ENCODE measurements around the gene GLI2. TPM values are rescaled to one million over a fixed set of nuclear protein-coding genes. Genes with fewer than 3 reads are reported as not detected.
A peak's percentile ranks its signal among the peaks of the same experiment; 100 is the strongest.

Gene GLI2
- total and polyA plus RNA-seq, 4 experiments from 2014 or later, result not detected

GRCh38 chr2:120779781-120780283 lies 44.2 kb downstream of the GLI2 start:
- peaks cover 0 to 2% of the 10 kb centered on the region in 2 donors for H3K27me3 Mint-ChIP-seq
- no peaks in the 10 kb centered on the region for H3K27me3 ChIP-seq (ENCODE audit: insufficient read depth, low read length)
- CTCF ChIA-PET (ENCODE audit: partially characterized antibody), result no interaction called here
- peaks cover 3 to 12% (median 7%) of the 10 kb centered on the region in 4 donors for H3K4me1 Mint-ChIP-seq
- no peak overlapping the region for H3K4me3 ChIP-seq (ENCODE audit: low read length in 2 of 2)
- no peak overlapping the region for H3K27ac Mint-ChIP-seq
- no peaks in the 10 kb centered on the region for H3K4me1 ChIP-seq (ENCODE audit: insufficient read depth, low read length)
- H3K27ac ChIP-seq (ENCODE audit: low read depth, low read length), result no peak overlapping the region
- no peaks in the 10 kb centered on the region for H3K36me3 ChIP-seq (ENCODE audit: insufficient read depth, low read length)
- H3K9me3 ChIP-seq (ENCODE audit: control insufficient read depth in 1 of 2, low read length in 2 of 2), result no peaks in the 10 kb centered on the region
- H3K36me3 Mint-ChIP-seq, result no peaks in the 10 kb centered on the region
- intact Hi-C loops (cut with micrococcal nuclease), result no loop called here
- no peak overlapping the region for H3K4me3 Mint-ChIP-seq
- H3K9me3 Mint-ChIP-seq, result peaks cover 0 to 3% (median 0%) of the 10 kb centered on the region in 8 donors
- no peak for DNase-seq
- POLR2A ChIA-PET (ENCODE audit: partially characterized antibody), result no interaction called here

- H3K27ac Mint-ChIP-seq, result no peak overlapping the region
- intact Hi-C loops (cut with micrococcal nuclease), result no loop called here
- no peak overlapping the region for H3K4me3 Mint-ChIP-seq
Measured at GRCh38 chr2:120780402-120780801, 44.7 kb downstream of the GLI2 start.

GRCh38 chr2:120783371-120783791 lies 47.7 kb downstream of the GLI2 start:
- H3K36me3 Mint-ChIP-seq, result no peaks in the 10 kb centered on the region
- H3K9me3 ChIP-seq (ENCODE audit: control insufficient read depth in 1 of 2, low read length in 2 of 2), result no peaks in the 10 kb centered on the region
- no peaks in the 10 kb centered on the region for H3K27me3 ChIP-seq (ENCODE audit: insufficient read depth, low read length)
- H3K36me3 ChIP-seq (ENCODE audit: insufficient read depth, low read length), result no peaks in the 10 kb centered on the region
- ChIA-PET POLR2A (ENCODE audit: partially characterized antibody) (no interaction called here), CTCF (ENCODE audit: partially characterized antibody) (no interaction called here)
- no peaks in the 10 kb centered on the region for H3K9me3 Mint-ChIP-seq
- no peak overlapping the region for H3K4me3 ChIP-seq (ENCODE audit: low read length in 2 of 2)
- H3K27ac Mint-ChIP-seq, result peak overlapping the region in 1 of 7 donors; percentile 60
- intact Hi-C loops (cut with micrococcal nuclease), result no loop called here
- peaks cover 3 to 12% (median 7%) of the 10 kb centered on the region in 4 donors for H3K4me1 Mint-ChIP-seq
- peaks cover 0 to 2% of the 10 kb centered on the region in 2 donors for H3K27me3 Mint-ChIP-seq
- DNase-seq, result no peak
- H3K27ac ChIP-seq (ENCODE audit: low read depth, low read length), result no peak overlapping the region
- H3K4me1 ChIP-seq (ENCODE audit: insufficient read depth, low read length), result no peaks in the 10 kb centered on the region
- H3K4me3 Mint-ChIP-seq, result no peak overlapping the region

More at GRCh38 chr2:120780402-120780801, 44.7 kb downstream of the GLI2 start:
- H3K4me3 ChIP-seq (ENCODE audit: low read length in 2 of 2), result no peak overlapping the region
- Mint-ChIP-seq H3K36me3 (no peaks in the 10 kb centered on the region), H3K9me3 (peaks cover 0 to under 1% (median 0%) of the 10 kb centered on the region in 8 donors), H3K27me3 (peaks cover 0 to 2% of the 10 kb centered on the region in 2 donors), H3K4me1 (peaks cover 3 to 12% (median 7%) of the 10 kb centered on the region in 4 donors)
- no peak overlapping the region for H3K27ac ChIP-seq (ENCODE audit: low read depth, low read length)
- H3K27me3 ChIP-seq (ENCODE audit: insufficient read depth, low read length), result no peaks in the 10 kb centered on the region
- DNase-seq, result no peak
- no peaks in the 10 kb centered on the region for H3K36me3 ChIP-seq (ENCODE audit: insufficient read depth, low read length)
- H3K9me3 ChIP-seq (ENCODE audit: control insufficient read depth in 1 of 2, low read length in 2 of 2), result no peaks in the 10 kb centered on the region
- POLR2A ChIA-PET (ENCODE audit: partially characterized antibody), result no interaction called here
- H3K4me1 ChIP-seq (ENCODE audit: insufficient read depth, low read length), result no peaks in the 10 kb centered on the region
- CTCF ChIA-PET (ENCODE audit: partially characterized antibody), result no interaction called here

- no peaks in the 10 kb centered on the region for H3K27me3 ChIP-seq (ENCODE audit: insufficient read depth, low read length)
- H3K4me3 ChIP-seq (ENCODE audit: low read length in 2 of 2), result no peak overlapping the region
- no peaks in the 10 kb centered on the region for H3K4me1 ChIP-seq (ENCODE audit: insufficient read depth, low read length)
- H3K36me3 ChIP-seq (ENCODE audit: insufficient read depth, low read length), result no peaks in the 10 kb centered on the region
- DNase-seq, result no peak
- Mint-ChIP-seq H3K27ac (no peak overlapping the region), H3K4me1 (peaks cover 3 to 12% (median 7%) of the 10 kb centered on the region in 4 donors), H3K36me3 (no peaks in the 10 kb centered on the region), H3K4me3 (no peak overlapping the region), H3K27me3 (peaks cover 0 to 2% of the 10 kb centered on the region in 2 donors), H3K9me3 (no peaks in the 10 kb centered on the region)
- H3K9me3 ChIP-seq (ENCODE audit: control insufficient read depth in 1 of 2, low read length in 2 of 2), result no peaks in the 10 kb centered on the region
- no peak overlapping the region for H3K27ac ChIP-seq (ENCODE audit: low read depth, low read length)
- CTCF ChIA-PET (ENCODE audit: partially characterized antibody), result no interaction called here
- POLR2A ChIA-PET (ENCODE audit: partially characterized antibody), result no interaction called here
- intact Hi-C loops (cut with micrococcal nuclease), result no loop called here
Measured at GRCh38 chr2:120783969-120784372, 48.3 kb downstream of the GLI2 start.
